Epithelial cell of esophagus (primary cell): ENCODE data around the gene CSNK1D.
A peak's percentile ranks its signal among the peaks of the same experiment; 100 is the strongest.

Experiments used
- DNase-seq: peaks from one replicate; pipeline ENCODE4 v3.0.0; 2010; ENCODE audit warnings: low read depth
- H3K4me3 ChIP-seq: 2 replicates; pipeline ENCODE4 v1.5.1; 2011; ENCODE audit warnings: mild to moderate bottlenecking, low read length, control low read depth
- CTCF ChIP-seq: IDR thresholded peaks from 2 replicates; pipeline ENCODE4 v1.5.1; 2011; ENCODE audit warnings: low read depth, mild to moderate bottlenecking, low read length, control low read depth, inconsistent platforms; ENCODE audit not compliant: insufficient read depth; ENCODE audit errors: missing control alignments

CSNK1D gene

GRCh38 chr17:82273327-82274133 is at the start of gene CSNK1D:
Gene CSNK1D, minus strand, starts transcription at chr17:82273700. Its CDS starts 319 bp downstream, at chr17:82273381.
- DNase-seq, result peak; percentile 88
- no peak for TF ChIP-seq CTCF
- peak within 1 kb of the TSS; percentile 83 for H3K4me3 ChIP-seq

- TF ChIP-seq CTCF, result no peak
- DNase-seq, result no peak
- no peak overlapping the region for H3K4me3 ChIP-seq
Measured at GRCh38 chr17:82322526-82323453, 49.3 kb upstream of the CSNK1D start.

- DNase-seq, result no peak
- no peak for TF ChIP-seq CTCF
- no peak overlapping the region for H3K4me3 ChIP-seq
Measured at GRCh38 chr17:82321947-82322466, 48.5 kb upstream of the CSNK1D start.

GRCh38 chr17:82320956-82321927 is 47.7 kb upstream of the CSNK1D start:
- DNase-seq, result peak; percentile 24
- no peak overlapping the region for H3K4me3 ChIP-seq
- peak; percentile 55 for TF ChIP-seq CTCF

- H3K4me3 ChIP-seq, result no peak overlapping the region
- no peak for TF ChIP-seq CTCF
- DNase-seq, result no peak
Measured at GRCh38 chr17:82320140-82320840, 46.8 kb upstream of the CSNK1D start.

- no peak overlapping the region for H3K4me3 ChIP-seq
- TF ChIP-seq CTCF, result no peak
- no peak for DNase-seq
Measured at GRCh38 chr17:82319619-82320062, 46.1 kb upstream of the CSNK1D start.
